Sciatic nerve (tissue), 2 donors: Measurements from ENCODE around the gene ENC1. TPM values are rescaled to one million over a fixed set of nuclear protein-coding genes. Genes with fewer than 3 reads are reported as not detected.

Experiments
- ATAC-seq: fragments of 200-7000 bp; cut with Tn5 transposase; one replicate; pipeline ENCODE4 v1.9.1; 2020; ENCODE audit warnings: mild to moderate bottlenecking, moderate library complexity
- DNase-seq: peaks from one replicate; pipeline ENCODE4 v3.0.0-alpha.2; 2020; ENCODE audit warnings: low spot score
- intact Hi-C: fragments of 100-400 bp; cut with DNase I; formaldehyde crosslinking; loops from one replicate; pipeline ENCODE4 v1.14.2; 2022
- total RNA-seq: library from RNA; stranded (reverse); fragmentation: NEBNext Ultra II Directional; extraction: Animal tissue kit (Norgen Biotek cat#: 25700); gene quantifications from one replicate; pipeline ENCODE4 v1.2.1, GENCODE V29; 2021
- donor health status: DM: no; HTN: no; CAD: no.
- donor health status: DM: no; HTN: no; CAD: no.

ENC1 gene
- total RNA-seq, 1 donor from 2014 or later: 6.6 TPM

- no peak for DNase-seq
- ATAC-seq: no peak
- intact Hi-C loops: no loop called here
These were observed 21.2 kb downstream of the ENC1 start for GRCh38 chr5:74619308-74619707.

GRCh38 chr5:74618106-74618505, 22.4 kb downstream of the ENC1 start:
- no peak for ATAC-seq
- intact Hi-C loops: no loop called here
- no peak for DNase-seq

- no peak for ATAC-seq
- intact Hi-C loops: no loop called here
- no peak for DNase-seq
These were observed 23.3 kb downstream of the ENC1 start for GRCh38 chr5:74617202-74617601.

GRCh38 chr5:74616236-74617146, 24.0 kb downstream of the ENC1 start:
- peak; percentile 80 for ATAC-seq
- DNase-seq: no peak
- intact Hi-C loops: no loop called here

GRCh38 chr5:74613283-74613682, 27.2 kb downstream of the ENC1 start:
- intact Hi-C loops: no loop called here
- DNase-seq (no peak), ATAC-seq (no peak)

GRCh38 chr5:74612045-74612444, 28.5 kb downstream of the ENC1 start:
- ATAC-seq: no peak
- intact Hi-C loops: no loop called here
- no peak for DNase-seq

GRCh38 chr5:74608736-74609601, 31.6 kb downstream of the ENC1 start:
- intact Hi-C loops: no loop called here
- DNase-seq: no peak
- ATAC-seq: no peak

GRCh38 chr5:74605759-74606158, 34.8 kb downstream of the ENC1 start:
- ATAC-seq (no peak), DNase-seq (no peak)
- intact Hi-C loops: no loop called here

GRCh38 chr5:74603376-74603775, 37.2 kb downstream of the ENC1 start:
- intact Hi-C loops: no loop called here
- DNase-seq (no peak), ATAC-seq (no peak)

GRCh38 chr5:74599148-74599547, 41.4 kb downstream of the ENC1 start:
- ATAC-seq (no peak), DNase-seq (no peak)
- intact Hi-C loops: no loop called here

- no peak for ATAC-seq
These were observed 41.8 kb downstream of the ENC1 start for GRCh38 chr5:74598731-74599130.

GRCh38 chr5:74596927-74597326, 43.6 kb downstream of the ENC1 start:
- intact Hi-C loops: no loop called here
- DNase-seq: no peak

More at GRCh38 chr5:74598731-74599130, 41.8 kb downstream of the ENC1 start:
- intact Hi-C loops: no loop called here
- DNase-seq: no peak

GRCh38 chr5:74595143-74595925, 45.2 kb downstream of the ENC1 start:
- ATAC-seq: no peak
- DNase-seq: no peak
- intact Hi-C loops: no loop called here

More at GRCh38 chr5:74596927-74597326, 43.6 kb downstream of the ENC1 start:
- ATAC-seq: no peak

GRCh38 chr5:74594137-74595040, 46.1 kb downstream of the ENC1 start:
- DNase-seq (no peak), ATAC-seq (no peak)
- intact Hi-C loops: no loop called here

- DNase-seq (no peak), ATAC-seq (no peak)
- intact Hi-C loops: no loop called here
These were observed 51.1 kb downstream of the ENC1 start for GRCh38 chr5:74589204-74590056.

GRCh38 chr5:74588415-74588814, 52.1 kb downstream of the ENC1 start:
- intact Hi-C loops: no loop called here
- DNase-seq (no peak), ATAC-seq (no peak)

GRCh38 chr5:74587890-74588289, 52.6 kb downstream of the ENC1 start:
- DNase-seq (no peak), ATAC-seq (no peak)
- intact Hi-C loops: no loop called here
